HG03469 (cell line): ENCODE data around the gene TTLL8.

Experiments
- ATAC-seq: cut with Tn5 transposase; IDR thresholded peaks from one replicate; pipeline ENCODE4 v1.9.1; 2021; ENCODE audit warnings: mild to moderate bottlenecking, moderate library complexity, moderate number of reproducible peaks; ENCODE audit not compliant: unreplicated experiment

The TTLL8 gene

DNA sequence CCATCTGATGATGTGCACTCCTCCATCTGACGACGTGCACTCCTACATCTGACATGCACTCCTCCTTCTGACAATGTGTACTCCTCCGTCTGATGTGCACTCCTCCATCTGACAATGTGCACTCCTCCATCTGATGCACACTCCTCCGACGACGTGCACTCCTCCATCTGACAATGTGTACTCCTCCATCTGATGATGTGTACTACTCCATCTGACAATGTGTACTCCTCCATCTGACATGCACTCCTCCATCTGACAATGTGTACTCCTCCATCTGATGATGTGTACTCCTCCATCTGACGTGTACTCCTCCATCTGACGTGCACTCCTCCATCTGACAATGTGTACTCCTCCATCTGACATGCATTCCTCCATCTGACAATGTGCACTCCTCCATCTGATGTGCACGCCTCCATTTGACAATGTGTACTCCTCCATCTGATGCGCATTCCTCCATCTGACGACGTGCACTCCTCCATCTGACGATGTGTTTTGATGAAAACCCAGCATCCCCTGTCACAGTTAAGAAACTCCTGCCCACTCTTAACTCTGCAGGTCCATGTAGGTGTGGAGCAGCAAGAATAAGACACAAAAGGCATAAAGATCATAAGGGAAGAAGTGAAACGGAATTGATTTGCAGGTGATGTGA lies 35.8 kb downstream of the TTLL8 start:
- ATAC-seq: no peak

DNA sequence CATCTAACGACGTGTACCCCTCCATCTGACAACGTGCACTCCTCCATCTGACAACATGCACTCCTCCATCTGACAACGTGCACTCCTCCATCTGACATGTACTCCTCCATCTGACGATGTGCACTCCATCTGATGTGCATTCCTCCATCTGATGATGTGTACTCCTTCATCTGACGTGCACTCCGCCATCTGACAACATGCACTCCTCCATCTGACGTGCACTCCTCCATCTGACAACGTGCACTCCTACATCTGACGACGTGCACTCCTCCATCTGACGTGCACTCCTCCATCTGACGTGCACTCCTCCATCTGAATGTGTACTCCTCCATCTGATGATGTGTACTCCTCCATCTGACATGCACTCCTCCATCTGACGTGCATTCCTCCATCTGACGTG lies 37.5 kb downstream of the TTLL8 start:
- no peak for ATAC-seq

DNA sequence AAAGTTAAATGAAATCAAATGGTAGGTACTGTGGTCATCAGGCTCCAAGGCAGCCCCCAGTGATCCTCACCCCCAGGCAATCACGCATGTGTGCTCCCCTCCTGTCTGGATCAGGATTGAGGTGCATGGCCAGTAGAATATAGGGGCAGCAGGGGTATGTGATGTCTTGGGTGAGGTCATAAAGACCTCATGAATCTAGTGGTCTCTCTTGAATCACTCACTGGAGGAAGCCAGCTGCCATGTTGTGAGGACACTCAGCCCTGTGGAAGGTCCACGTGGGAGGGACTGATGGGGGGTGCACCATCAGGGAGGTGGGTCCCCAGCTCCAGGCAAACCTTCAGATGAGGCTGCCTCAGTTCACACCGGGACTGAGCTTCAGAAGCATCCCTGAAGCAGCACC lies 38.8 kb downstream of the TTLL8 start:
- ATAC-seq: no peak

DNA sequence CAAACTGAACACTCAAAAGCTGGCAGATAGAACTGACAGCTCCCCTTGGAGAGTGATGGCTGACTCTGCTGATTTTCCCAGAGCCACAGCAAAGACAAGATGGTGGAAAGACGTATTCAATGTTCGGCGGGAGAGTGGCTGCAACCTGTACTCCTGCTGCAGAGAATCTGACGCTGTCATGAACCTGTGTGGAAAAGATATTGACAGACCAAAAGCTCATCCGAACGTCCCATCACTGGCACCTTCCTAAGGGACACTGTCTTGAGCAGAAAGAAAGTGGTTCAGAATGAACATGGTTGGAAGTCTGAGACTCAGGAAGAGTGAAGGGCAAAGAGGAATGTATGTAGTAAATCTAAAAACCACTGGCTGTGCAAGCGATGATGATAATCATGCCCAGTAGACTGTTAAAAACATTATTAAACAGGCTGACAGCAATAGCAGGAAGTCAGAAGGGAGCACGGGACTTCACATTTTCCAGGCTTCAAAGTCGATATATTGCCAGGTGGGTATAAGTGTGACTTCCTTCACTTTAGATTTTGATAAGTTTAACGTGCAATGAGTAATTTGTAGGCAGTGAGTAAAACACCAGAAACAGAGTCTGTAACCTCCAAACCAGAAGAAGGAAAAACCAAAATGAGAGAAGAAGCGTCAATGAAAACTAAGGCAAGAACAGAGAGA lies 39.4 kb downstream of the TTLL8 start:
- ATAC-seq: no peak

DNA sequence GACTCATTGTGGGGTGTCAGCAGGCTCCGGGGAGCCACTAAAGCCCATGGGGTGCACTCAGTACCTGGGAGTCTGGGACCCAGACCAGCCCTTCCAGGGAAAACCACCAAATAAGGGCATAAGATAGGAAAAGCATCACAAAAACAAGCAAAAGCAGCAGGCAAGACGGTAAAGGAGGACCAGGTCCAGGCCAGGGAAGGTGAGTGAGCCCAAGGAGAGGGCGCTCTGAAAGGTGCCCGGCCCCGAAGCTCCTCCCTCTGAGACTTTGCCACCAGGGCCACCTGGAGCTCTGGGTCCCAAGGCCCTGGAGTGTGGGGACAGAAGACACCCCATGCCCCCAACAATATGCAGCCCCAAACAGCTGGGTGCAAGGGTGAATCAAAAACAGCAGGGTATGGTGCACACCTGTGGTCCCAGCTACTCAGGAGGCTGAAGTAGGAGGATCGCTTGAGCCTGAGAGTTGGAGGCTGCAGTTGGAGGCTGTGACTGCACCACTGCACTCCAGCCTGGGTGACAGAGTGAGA lies 40.3 kb downstream of the TTLL8 start:
- no peak for ATAC-seq

DNA sequence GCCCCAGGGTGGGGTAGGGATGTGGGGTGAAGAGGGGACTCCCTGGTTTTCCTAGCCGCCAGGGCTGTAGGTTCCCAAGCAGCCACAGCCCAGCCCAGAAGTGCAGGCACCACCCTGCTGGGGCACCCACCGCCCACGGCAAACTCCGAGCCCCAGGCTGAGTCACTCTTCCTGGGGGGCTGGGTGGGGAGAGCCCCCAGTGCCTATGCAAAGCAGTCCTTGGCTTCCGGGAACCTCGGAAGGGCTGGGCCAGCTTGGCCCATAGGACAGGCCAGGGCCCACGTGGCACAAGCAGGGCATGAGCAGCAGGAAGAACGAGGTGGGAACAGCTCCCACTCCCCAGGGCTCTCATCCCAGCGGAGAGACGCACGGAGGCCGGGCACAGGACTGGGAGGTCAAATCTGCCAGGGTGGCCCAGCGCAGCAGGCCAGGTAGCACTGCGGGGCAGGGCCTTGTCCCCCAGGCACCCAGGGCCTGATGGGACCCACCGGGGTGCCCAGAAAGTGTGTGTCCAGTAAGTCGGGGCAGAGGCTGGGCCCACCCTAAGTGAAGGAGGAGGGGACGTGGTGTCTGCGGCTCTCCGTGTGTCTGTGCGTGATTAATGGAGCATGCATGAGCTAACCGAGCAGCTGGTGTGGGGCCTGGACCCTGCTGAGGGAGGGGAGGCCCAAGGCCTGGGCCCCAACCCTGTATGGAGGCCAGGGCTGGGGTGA lies 41.0 kb downstream of the TTLL8 start:
- no peak for ATAC-seq

DNA sequence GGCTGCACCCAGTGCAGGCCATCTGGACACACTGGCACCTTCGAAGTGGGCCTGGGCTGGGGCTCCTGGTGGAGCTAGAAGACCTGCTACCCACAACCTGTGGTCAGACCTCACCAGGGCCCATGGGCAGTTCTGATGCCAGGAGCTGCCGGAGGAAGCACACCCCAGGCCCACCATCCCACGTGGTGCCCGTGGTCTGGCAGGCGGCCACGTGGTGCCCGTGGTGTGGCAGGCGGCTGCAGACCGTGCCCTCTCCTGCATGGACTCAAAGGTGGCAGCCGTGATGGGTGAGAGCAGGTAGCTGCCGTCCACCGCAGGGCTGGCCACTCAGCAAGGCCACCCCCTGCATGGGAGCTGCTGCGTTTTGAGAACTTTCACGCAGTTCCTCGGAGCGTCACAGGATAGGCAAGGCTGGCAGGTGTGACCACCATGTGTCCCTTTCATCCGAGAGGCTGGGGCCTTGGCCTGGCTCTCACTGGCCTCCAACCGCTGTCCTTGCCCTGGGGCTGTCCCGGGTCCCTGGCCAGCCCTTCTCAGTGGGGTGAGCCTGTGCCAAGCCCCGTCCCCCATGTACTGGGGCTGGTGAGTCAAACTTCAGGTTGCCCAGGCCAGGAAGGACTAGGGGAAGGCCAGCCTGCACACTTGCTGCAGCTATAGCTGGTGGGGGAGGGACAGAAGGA lies 41.6 kb downstream of the TTLL8 start:
- no peak for ATAC-seq

DNA sequence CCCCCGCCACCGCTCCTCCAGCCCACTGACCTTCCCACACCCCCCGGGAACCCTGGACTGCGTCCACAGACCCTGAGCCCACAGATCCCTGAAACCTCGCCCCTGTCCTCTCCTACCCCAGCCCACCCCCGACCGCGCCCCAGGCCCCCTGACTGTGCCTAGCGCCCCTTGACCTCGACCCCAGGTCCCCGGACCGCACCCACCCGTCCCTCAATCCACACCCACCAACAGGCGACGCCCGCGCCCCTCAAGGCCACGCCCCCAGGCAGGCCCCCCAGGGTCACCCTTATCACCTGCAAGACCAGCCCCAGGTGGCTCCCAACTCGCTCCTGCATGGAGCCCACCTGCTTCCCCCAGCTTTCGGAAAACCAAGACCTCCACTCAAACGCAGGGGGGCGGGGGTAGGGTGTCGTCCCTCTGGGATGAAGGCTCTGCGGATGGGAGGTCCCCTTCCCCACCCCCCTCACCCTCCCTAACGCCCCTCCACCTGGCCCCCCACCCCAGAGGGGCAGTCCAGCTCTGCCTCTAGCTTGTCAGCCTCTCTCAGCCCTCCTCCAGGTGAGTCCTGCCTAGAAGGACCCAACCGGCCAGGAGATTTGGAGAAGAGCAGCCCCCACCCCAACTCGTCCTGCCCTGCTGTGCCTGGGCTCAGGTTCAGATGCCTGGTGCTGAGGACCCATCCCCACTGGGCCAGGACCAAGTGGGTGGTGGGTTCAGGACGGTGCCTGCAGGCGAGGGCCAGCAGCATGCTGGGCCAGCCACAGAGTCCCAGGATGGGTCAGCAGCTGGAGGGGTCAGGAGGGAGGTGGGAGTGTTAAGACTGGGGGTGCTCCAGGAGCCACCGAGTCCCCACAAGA lies 42.4 kb downstream of the TTLL8 start:
- no peak for ATAC-seq

DNA sequence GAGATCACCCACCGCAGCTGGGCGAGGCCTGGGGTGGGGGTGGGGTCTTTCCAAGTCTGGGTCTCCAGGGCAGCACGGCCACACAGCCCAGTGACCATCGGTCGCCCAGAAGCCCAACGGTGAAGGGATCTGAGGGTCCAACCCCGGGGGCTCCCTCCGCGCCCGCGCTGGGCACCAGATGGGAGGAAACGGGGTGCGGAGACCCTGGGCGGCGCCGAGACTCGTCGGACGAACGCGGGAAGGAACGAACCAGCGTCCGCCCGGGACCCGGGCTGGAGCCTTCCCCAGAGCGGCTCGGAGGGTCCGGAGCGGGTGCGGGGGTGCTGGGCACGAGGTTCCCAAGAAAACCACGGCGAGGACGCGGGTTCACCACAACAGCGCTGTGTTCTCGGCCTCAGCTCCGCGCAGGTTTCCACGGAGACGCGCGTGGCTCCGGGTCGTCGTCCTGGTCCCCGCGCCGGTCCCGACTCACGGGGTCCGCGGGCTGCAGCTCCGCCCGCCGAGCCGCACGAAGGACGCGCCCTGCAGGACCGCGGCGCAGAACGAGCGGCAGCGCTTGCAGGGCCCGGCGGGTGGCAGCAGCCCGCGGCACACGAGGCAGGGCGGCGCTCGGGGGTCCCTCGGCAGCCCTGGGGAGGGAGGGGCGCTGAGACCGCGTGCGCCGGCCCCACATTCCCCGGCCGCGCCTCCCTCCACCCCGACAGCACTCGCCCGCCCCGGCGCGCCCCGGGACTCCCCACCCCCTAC lies 43.3 kb downstream of the TTLL8 start:
- ATAC-seq: no peak

DNA sequence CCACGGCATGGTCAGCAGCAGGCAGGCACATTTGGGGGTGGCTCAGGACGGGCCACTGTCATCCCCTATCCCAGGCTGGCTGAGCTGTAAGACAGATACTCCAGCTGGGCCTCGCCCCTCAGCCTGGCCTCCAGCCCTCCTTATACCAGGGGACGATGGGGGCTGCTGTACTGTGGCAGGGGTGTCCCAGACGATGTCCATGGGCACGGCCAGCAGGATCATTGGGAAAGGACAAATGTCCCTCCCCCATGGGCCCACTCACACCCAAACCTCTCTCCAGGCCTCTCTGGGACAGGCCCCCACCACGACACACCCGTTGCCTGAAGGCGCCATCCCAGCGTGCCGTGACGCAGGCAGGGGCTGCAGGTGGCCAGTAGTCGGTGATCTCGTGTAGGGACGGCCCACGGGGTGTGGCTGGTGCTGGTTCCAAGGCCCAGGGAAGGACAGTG lies 44.0 kb downstream of the TTLL8 start:
- no peak for ATAC-seq

DNA sequence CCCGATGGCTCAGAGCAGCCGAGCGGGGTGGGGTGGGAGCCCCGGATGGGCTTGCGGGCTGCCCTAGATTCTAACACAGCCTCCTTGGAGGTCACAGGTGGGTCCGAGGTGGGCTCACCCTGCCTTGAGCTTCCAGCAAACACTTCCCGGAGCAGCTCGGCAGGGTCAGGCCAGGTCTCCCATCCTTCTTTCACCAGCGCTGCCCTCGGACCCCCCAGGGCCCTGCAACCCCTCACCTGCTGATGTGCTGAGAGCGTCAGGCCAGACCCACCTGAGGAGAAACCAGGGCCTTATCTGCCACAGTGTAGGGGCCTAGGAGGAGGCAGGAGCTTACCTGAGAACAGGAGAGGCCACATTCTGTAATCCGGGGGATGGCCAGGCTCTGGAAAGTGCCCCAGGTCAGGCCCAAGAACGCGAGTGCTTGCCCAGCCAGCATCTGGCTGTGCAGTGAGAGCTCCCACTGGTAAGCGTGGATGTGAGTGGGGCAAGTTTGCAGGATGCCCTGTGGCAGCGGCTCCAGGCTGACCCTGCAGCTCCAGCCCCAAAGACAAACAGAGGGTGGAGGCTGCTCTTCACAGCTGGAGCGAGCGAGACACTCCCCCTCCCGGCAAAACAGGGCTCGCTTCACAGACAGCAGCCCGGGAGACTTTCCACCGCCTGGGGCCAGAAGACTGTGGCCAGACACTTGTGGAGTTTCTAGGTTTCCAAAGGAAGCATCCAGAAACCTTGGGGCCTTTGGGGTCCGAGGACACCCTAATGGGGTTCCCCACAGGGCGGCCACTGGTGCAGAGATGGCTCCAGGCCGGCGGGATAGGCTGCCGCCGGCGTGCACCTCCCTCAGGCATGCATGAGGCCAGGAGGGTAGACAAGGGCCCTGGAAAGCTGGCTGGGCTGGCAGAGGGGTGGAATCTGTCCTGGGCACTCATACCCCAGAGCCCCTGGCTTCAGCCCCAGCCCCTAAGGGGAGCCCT lies 45.6 kb downstream of the TTLL8 start, which contains the start of gene IL17REL:
IL17REL (minus strand) TSS at position 555 of the 971 bp plus-strand sequence; CDS start at position 436, 119 bp downstream.
- no peak for ATAC-seq

DNA sequence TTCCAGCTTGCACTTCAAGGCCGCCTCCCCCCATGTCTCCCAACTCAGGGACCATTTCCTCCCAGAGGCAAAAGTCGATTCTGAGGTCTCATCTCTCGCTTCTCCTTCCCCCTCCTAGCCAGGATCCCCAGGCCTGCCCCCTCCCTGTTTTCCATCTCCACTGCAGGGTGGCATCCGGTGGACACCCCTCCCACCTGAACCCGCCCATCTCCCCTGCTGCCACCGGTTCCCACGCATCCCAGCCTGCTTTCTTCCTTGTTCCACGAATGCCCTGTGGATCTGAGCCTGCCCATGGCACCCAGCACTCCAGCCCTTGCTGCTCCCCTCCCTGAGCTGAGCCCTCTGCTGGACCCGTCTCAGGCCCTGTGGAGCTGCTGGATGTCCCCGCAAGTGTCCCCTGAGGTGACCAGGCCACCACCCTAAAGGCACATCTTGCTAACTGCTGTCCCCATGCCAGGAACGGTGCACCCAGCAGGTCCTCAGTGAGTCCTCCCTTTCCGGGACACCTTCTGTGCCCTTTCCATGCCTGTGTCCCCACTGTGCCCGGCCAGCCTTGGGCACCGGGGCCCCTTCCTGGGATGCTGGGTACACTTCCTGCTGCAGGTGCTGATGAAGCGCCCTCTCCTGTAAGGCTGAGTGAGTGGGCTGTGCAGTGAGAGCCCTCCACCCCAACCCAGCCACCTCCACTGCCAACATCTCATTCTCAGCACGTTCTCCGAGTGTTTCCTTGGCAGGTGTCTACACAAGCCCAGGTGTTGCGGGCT lies 46.5 kb downstream of the TTLL8 start:
- ATAC-seq: no peak

DNA sequence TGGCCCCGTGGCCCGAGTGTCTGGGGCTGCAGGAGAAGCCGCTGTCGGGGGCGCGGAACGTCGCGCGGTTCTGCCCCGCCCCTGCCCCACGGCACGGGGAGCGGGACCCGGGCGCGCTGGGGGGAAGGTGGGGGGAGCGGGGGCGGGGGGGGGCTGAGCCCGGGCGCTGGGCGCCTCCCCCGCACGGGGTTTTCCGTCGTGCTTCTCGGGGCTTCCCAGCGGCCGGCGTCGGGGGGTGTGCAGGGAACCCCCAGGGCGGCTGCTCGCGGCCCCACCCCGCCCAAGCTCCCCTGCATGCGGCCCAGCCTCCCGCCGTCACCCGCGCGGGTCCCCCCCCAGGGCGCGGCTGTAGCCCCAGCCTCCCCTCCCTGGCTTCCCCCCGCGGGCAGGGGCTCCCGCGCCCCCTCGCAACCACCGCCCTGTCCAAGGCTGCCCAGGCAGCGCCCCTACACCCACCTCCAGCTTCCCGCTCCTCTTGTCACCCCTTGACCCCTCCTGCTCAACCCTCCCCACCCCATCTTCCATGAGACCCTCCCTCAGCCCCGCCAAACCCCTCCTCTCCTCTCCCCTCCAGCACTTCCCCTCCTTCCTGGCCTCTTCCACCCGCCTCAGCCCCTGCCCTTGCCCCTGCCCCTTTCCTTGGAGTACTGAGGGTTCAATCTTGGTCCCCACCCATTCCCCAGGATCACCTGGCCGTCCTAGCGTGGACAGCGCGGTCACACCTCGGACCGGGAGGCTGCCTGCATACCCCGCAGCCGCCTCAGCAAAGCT lies 47.2 kb downstream of the TTLL8 start:
- no peak for ATAC-seq

DNA sequence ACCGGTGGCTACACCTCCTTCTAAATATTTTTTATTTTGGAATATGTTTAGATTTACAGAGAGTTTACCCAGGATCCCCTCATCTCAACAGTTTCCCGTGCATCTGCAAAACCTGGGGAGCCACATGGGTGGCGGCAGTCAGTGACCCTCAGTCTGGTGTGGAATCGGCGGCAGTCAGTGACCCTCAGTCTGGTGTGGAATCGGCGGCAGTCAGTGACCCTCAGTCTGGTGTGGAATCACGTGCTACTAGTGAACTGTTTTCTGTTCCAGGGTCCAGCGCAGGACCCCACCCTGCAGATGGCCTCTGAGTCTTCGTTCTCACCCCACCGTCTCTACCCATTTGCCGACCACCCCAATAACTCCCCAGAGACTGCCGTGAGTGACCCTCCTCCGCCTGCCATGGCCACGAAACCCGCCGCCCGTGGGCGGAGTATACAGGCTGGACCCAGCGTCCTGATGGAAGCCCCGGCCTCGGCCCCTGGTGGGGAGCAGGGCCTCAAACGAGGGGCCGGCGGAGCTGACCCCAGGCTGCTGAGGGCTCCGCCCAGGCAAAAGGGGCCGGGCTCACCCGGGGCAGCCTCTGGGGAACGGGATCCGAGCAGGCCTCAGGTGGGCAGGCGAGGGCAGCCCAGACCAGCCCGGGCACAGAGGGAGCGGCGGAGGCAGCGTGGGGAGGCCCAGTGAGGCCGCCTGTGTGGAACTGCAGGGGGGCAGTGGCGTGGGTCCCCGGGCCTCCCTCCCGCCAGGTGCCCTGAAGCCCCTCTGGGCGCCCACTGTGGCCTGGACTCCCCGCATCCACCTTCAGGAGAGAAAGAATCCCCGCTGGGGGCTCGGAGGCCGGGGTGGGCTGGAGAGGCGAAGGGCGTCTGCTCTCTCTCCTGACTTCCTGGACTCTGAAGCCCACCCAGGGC lies 48.1 kb downstream of the TTLL8 start:
- no peak for ATAC-seq

DNA sequence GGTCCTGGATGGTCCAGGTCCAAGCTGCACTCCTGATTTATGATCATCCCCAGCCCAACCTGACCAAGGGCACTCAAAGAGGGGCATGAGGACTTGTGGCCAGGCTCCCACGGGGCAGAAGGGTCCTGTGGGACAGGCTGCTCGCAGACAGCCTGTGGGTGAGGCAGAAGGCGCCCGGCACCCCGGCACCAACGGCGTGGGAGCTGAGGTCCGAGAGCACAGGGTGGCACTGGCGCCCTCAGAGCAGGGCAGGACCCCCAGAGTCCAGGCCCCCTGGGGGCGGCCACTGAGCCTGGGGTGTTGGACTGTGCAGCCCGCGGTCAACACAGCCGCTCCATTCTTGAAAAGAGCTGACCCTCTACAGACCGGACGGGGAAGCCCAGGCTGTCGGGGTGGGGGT lies 48.8 kb downstream of the TTLL8 start:
- no peak for ATAC-seq
